ENCODE data around the gene RPS6KA4. TPM values are rescaled to one million over a fixed set of nuclear protein-coding genes. Genes with fewer than 3 reads are reported as not detected.

Gene RPS6KA4
- 10 to 100 TPM; 23.7 to 34.3 (median 26.2) TPM for total RNA-seq

GRCh38 chr11:64358907-64359711, at the start of gene RPS6KA4:
Gene RPS6KA4 (plus strand): TSS chr11:64359162. CDS start chr11:64359236, 74 bp downstream.
- Histone ChIP-seq H3K27me3 (no peaks in the 10 kb centered on the region), H3K36me3 (peaks cover 0 to 40% (median 4%) of the 10 kb centered on the region in 3 donors), H3K9me3 (no peaks in the 10 kb centered on the region), H3K4me1 (peaks cover 0 to 44% (median 27%) of the 10 kb centered on the region in 4 donors), H3K4me3 (peak within 1 kb of the TSS; percentile 73 to 93 (median 82)), H3K27ac (peak within 1 kb of the TSS; percentile 84 to 94 (median 90))
- 0 to 1% methylated on average over 10 to 69 of the region's 70 CpGs for WGBS, 2 donors
- DNase-seq (ENCODE audit: low spot score in 2 of 2) = peak; percentile 14 to 49
- TF ChIP-seq POLR2A (IDR thresholded peaks at IDR 0.05) (peak; percentile 71 to 80), EP300 (IDR thresholded peaks at IDR 0.05) (peak in 1 of 2 donors; percentile 66), CTCF (IDR thresholded peaks at IDR 0.05) (peak in 2 of 5 experiments; percentile 49 to 63)

DNA sequence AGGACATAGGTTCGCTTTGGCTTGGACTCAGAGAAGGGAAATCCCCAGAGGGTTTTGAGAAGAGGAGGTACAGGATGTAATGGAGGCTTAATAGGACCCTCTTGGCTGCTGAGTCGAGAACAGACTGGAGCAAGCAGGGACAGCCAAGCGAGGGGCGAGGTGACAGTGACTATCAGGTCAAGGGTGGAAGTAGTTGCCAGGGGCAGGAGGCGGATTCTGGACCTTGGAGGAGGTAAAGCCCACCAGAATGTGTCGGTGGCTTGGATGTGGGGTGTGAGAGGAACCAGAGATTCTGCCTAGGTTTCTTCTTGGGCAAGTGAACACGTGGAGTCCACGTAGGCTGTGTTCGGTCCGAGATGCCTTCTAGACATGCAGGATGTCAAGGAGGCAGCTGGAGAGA, 46.0 kb upstream of the RPS6KA4 start:
- DNase-seq (ENCODE audit: low spot score in 2 of 2) = no peak
- peaks cover 0 to 16% (median 6%) of the 10 kb centered on the region in 4 donors for H3K4me1 ChIP-seq
- WGBS, 2 donors = 87 to 89% methylated on average over 10 of the region's 10 CpGs
- H3K27me3 ChIP-seq = no peaks in the 10 kb centered on the region
- TF ChIP-seq POLR2A (IDR thresholded peaks at IDR 0.05) (no peak), EP300 (IDR thresholded peaks at IDR 0.05) (no peak), CTCF (IDR thresholded peaks at IDR 0.05) (no peak)
- H3K4me3 ChIP-seq = no peak overlapping the region
- peaks cover 0 to 35% (median 8%) of the 10 kb centered on the region in 3 donors for H3K36me3 ChIP-seq
- peak overlapping the region in 2 of 4 donors; percentile 50 to 56 for H3K27ac ChIP-seq
- no peaks in the 10 kb centered on the region for H3K9me3 ChIP-seq

DNA sequence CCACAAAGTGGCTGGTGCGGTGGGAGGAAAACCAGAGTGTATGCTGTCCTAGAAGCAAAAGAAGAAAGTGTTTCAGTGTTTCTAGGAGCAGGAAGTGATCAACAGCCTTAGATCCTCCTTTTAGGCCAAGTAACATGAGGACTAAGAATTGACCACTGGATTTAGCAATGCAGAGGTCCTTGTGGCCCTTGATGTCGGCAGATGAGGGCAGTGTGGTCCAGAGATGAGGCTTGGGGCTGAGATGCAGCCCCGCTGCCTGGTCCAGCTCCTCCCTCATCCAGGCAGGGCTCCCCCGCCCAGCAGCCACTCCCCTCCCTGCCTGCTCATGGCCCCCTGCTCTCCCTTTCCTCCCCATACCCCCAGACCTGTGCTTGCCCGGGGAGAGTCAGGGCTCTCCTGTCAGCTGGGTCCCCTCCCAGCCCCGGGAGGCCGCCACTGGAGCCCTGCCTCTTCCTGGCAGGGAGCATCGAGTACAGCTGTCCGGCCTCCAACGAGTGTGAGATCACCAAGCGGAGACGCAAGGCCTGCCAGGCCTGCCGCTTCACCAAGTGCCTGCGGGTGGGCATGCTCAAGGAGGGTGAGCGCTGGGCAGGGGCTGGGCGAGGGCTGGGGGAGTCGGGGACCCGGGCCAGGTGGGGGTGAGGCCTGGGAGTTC, 45.3 kb upstream of the RPS6KA4 start:
- H3K9me3 ChIP-seq = no peaks in the 10 kb centered on the region
- DNase-seq (ENCODE audit: low spot score in 2 of 2) = no peak
- H3K27me3 ChIP-seq = no peaks in the 10 kb centered on the region
- no peak overlapping the region for H3K4me3 ChIP-seq
- peaks cover 0 to 17% (median 6%) of the 10 kb centered on the region in 4 donors for H3K4me1 ChIP-seq
- peak overlapping the region in 3 of 4 donors; percentile 17 to 56 (median 50) for H3K27ac ChIP-seq
- WGBS, 2 donors = 77 to 80% methylated on average over 18 of the region's 18 CpGs
- no peak for TF ChIP-seq EP300 (IDR thresholded peaks at IDR 0.05)
- no peak for TF ChIP-seq POLR2A (IDR thresholded peaks at IDR 0.05)
- peaks cover 0 to 35% (median 8%) of the 10 kb centered on the region in 3 donors for H3K36me3 ChIP-seq

DNA sequence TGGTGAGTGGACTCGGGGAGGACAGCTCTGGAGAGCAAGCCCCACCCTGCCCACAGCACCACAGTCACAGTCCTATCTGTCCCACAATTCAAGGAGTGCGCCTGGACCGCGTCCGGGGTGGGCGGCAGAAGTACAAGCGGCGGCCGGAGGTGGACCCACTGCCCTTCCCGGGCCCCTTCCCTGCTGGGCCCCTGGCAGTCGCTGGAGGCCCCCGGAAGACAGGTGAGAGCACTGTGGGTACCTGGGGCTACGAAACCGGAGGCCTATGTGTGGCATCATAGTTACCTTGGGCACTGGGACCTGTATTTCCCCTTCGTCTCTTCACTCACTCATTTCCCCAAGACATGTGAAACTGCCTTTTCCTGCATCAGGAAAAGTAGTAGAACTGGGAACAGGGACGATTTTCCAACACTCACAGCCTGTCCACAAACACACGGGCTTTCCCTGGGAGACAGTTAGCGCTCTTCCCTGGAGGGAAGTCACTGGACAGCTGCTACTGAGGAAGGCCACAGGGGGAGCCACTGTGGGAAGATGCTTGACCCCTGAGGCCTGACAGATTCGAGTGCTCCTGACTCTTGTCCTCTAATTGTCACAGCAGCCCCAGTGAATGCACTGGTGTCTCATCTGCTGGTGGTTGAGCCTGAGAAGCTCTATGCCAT, 44.7 kb upstream of the RPS6KA4 start:
- peaks cover 0 to 24% (median 9%) of the 10 kb centered on the region in 4 donors for H3K4me1 ChIP-seq

More for the DNA sequence above, 44.7 kb upstream of the RPS6KA4 start:
- no peak for DNase-seq (ENCODE audit: low spot score in 2 of 2)
- Histone ChIP-seq H3K9me3 (no peaks in the 10 kb centered on the region), H3K4me3 (no peak overlapping the region), H3K27me3 (no peaks in the 10 kb centered on the region), H3K27ac (peak overlapping the region in 3 of 4 donors; percentile 17 to 56 (median 50)), H3K36me3 (peaks cover 0 to 32% (median 8%) of the 10 kb centered on the region in 3 donors)
- TF ChIP-seq EP300 (IDR thresholded peaks at IDR 0.05) = no peak
- no peak for TF ChIP-seq CTCF (IDR thresholded peaks at IDR 0.05)
- no peak for TF ChIP-seq POLR2A (IDR thresholded peaks at IDR 0.05)
- 78 to 82% methylated on average over 19 of the region's 19 CpGs for WGBS, 2 donors

Measured in tibial nerve (tissue), 4 donors.